Measurements from ENCODE around the gene CFAP298. TPM values are rescaled to one million over a fixed set of nuclear protein-coding genes. Genes with fewer than 3 reads are reported as not detected.
"Not testable (repeated sequence)": the region's sequence is repeated elsewhere in the genome, so short reads cannot be mapped to it uniquely, and the experiment has no call there.

The CFAP298 gene
- polyA plus RNA-seq (2013, experiment 1 of 2), result 70.4 TPM
- 72.3 TPM for polyA plus RNA-seq (2013, experiment 2 of 2)

GRCh38 chr21:32612075-32612998 lies at the start of gene CFAP298:
TSS of gene CFAP298 (minus strand) at chr21:32612377. CDS start at chr21:32612243, 134 bp downstream.
- Histone ChIP-seq H2AFZ (ENCODE audit: low read length) (peak within 1 kb of the TSS; percentile 98), H3K18ac (ENCODE audit: low read length) (peak within 1 kb of the TSS; percentile 98), H2BK12ac (ENCODE audit: low read length) (no peak within 1 kb of the TSS), H2BK120ac (ENCODE audit: low read depth, low read length) (peak within 1 kb of the TSS; percentile 74), H3K27ac (replicated peaks; ENCODE audit: low read length) (peak within 1 kb of the TSS; percentile 92), H3K4me2 (ENCODE audit: insufficient read depth, low read length, poor library complexity, severe bottlenecking) (peak within 1 kb of the TSS; percentile 97), H3K4me3 (ENCODE audit: low read length in 2 of 2) (peak within 1 kb of the TSS; percentile 74 to 94), H2BK15ac (ENCODE audit: low read length) (no peak within 1 kb of the TSS), H3K9ac (ENCODE audit: low read depth, low read length, poor library complexity) (peak within 1 kb of the TSS; percentile 99), H3K4ac (ENCODE audit: low read length) (no peak within 1 kb of the TSS), H3K14ac (ENCODE audit: low read length) (peak within 1 kb of the TSS; percentile 97), H3K36me3 (replicated peaks in 1 of 2; ENCODE audit: control insufficient read depth in 2 of 2, insufficient read depth in 2 of 2, low read length in 2 of 2) (peaks cover 5 to 26% of the 10 kb centered on the region in 2 donors), H3K79me1 (ENCODE audit: low read depth, low read length) (peaks cover 4% of the 10 kb centered on the region), H4K8ac (ENCODE audit: low read depth, low read length) (peak within 1 kb of the TSS; percentile 97), H3K9me3 (replicated peaks in 1 of 2; ENCODE audit: control insufficient read depth in 2 of 2, insufficient read depth in 1 of 2, low read depth in 1 of 2, low read length in 2 of 2) (no peaks in the 10 kb centered on the region), H4K91ac (ENCODE audit: low read depth, low read length, poor library complexity) (no peak within 1 kb of the TSS), H2BK5ac (ENCODE audit: low read length) (peak within 1 kb of the TSS; percentile 100), H3K27me3 (ENCODE audit: control insufficient read depth in 3 of 3, insufficient read depth in 3 of 3, low read depth in 1 of 3, low read length in 3 of 3) (no peaks in the 10 kb centered on the region), H3K4me1 (ENCODE audit: control insufficient read depth in 2 of 2, insufficient read depth in 1 of 2, low read depth in 1 of 2, low read length in 2 of 2) (peaks cover 0 to 6% of the 10 kb centered on the region in 2 donors), H3K23ac (ENCODE audit: low read depth, low read length, poor library complexity) (peak within 1 kb of the TSS; percentile 98), H2AK5ac (ENCODE audit: low read depth, low read length) (peak within 1 kb of the TSS; percentile 32)
- WGBS, 2 donors (ENCODE audit: extremely low coverage in 2 of 2, insufficient read length in 2 of 2, insufficient replicate concordance in 1 of 2), result no CpG with 5 or more reads among the region's 81 CpGs
- peak; percentile 78 for DNase-seq (ENCODE audit: low spot score)

GRCh38 chr21:32661026-32661782 lies 49.0 kb upstream of the CFAP298 start:
- H3K9ac ChIP-seq (ENCODE audit: low read depth, low read length, poor library complexity); H3K27me3 ChIP-seq (ENCODE audit: control insufficient read depth in 3 of 3, insufficient read depth in 3 of 3, low read depth in 1 of 3, low read length in 3 of 3); H3K4me2 ChIP-seq (ENCODE audit: insufficient read depth, low read length, poor library complexity, severe bottlenecking); H3K4ac ChIP-seq (ENCODE audit: low read length); H3K4me3 ChIP-seq (ENCODE audit: low read length in 2 of 2); H2BK15ac ChIP-seq (ENCODE audit: low read length); H3K23ac ChIP-seq (ENCODE audit: low read depth, low read length, poor library complexity); H3K9me3 ChIP-seq (replicated peaks in 1 of 2; ENCODE audit: control insufficient read depth in 2 of 2, insufficient read depth in 1 of 2, low read depth in 1 of 2, low read length in 2 of 2); H2BK120ac ChIP-seq (ENCODE audit: low read depth, low read length); H3K27ac ChIP-seq (replicated peaks; ENCODE audit: low read length); H3K79me1 ChIP-seq (ENCODE audit: low read depth, low read length); H3K18ac ChIP-seq (ENCODE audit: low read length); H4K8ac ChIP-seq (ENCODE audit: low read depth, low read length); H2AFZ ChIP-seq (ENCODE audit: low read length); H4K91ac ChIP-seq (ENCODE audit: low read depth, low read length, poor library complexity); H3K4me1 ChIP-seq (ENCODE audit: control insufficient read depth in 2 of 2, insufficient read depth in 1 of 2, low read depth in 1 of 2, low read length in 2 of 2); H2BK5ac ChIP-seq (ENCODE audit: low read length); H3K14ac ChIP-seq (ENCODE audit: low read length); H2BK12ac ChIP-seq (ENCODE audit: low read length); DNase-seq (ENCODE audit: low spot score); H2AK5ac ChIP-seq (ENCODE audit: low read depth, low read length): not testable (repeated sequence)
- WGBS, 2 donors (ENCODE audit: extremely low coverage in 2 of 2, insufficient read length in 2 of 2, insufficient replicate concordance in 1 of 2), result no CpG with 5 or more reads among the region's 13 CpGs
- peaks cover 0 to 20% of the 10 kb centered on the region in 2 donors for H3K36me3 ChIP-seq (replicated peaks in 1 of 2; ENCODE audit: control insufficient read depth in 2 of 2, insufficient read depth in 2 of 2, low read length in 2 of 2)

GRCh38 chr21:32658524-32658923 lies 46.3 kb upstream of the CFAP298 start:
- Histone ChIP-seq H2AK5ac (ENCODE audit: low read depth, low read length) (no peak overlapping the region), H4K8ac (ENCODE audit: low read depth, low read length) (no peak overlapping the region), H2BK120ac (ENCODE audit: low read depth, low read length) (no peak overlapping the region), H4K91ac (ENCODE audit: low read depth, low read length, poor library complexity) (no peak overlapping the region), H2BK12ac (ENCODE audit: low read length) (no peak overlapping the region), H3K14ac (ENCODE audit: low read length) (no peak overlapping the region), H3K23ac (ENCODE audit: low read depth, low read length, poor library complexity) (no peak overlapping the region), H3K4me1 (ENCODE audit: control insufficient read depth in 2 of 2, insufficient read depth in 1 of 2, low read depth in 1 of 2, low read length in 2 of 2) (no peaks in the 10 kb centered on the region), H3K4me3 (ENCODE audit: low read length in 2 of 2) (no peak overlapping the region), H3K36me3 (replicated peaks in 1 of 2; ENCODE audit: control insufficient read depth in 2 of 2, insufficient read depth in 2 of 2, low read length in 2 of 2) (peaks cover 0 to 3% of the 10 kb centered on the region in 2 donors), H3K4ac (ENCODE audit: low read length) (no peak overlapping the region), H3K27ac (replicated peaks; ENCODE audit: low read length) (no peak overlapping the region), H2BK5ac (ENCODE audit: low read length) (no peak overlapping the region), H2BK15ac (ENCODE audit: low read length) (no peak overlapping the region), H3K4me2 (ENCODE audit: insufficient read depth, low read length, poor library complexity, severe bottlenecking) (no peak overlapping the region), H3K27me3 (ENCODE audit: control insufficient read depth in 3 of 3, insufficient read depth in 3 of 3, low read depth in 1 of 3, low read length in 3 of 3) (no peaks in the 10 kb centered on the region), H2AFZ (ENCODE audit: low read length) (no peak overlapping the region), H3K18ac (ENCODE audit: low read length) (no peak overlapping the region), H3K9me3 (replicated peaks in 1 of 2; ENCODE audit: control insufficient read depth in 2 of 2, insufficient read depth in 1 of 2, low read depth in 1 of 2, low read length in 2 of 2) (no peaks in the 10 kb centered on the region), H3K79me1 (ENCODE audit: low read depth, low read length) (no peaks in the 10 kb centered on the region), H3K9ac (ENCODE audit: low read depth, low read length, poor library complexity) (no peak overlapping the region)
- no peak for DNase-seq (ENCODE audit: low spot score)
- WGBS, 2 donors (ENCODE audit: extremely low coverage in 2 of 2, insufficient read length in 2 of 2, insufficient replicate concordance in 1 of 2), result no CpG with 5 or more reads among the region's 9 CpGs
